H9 (cell line): Measurements from ENCODE around the gene MSLN. TPM values are rescaled to one million over a fixed set of nuclear protein-coding genes. Genes with fewer than 3 reads are reported as not detected.

Experiments used
- DNase-seq: peaks from one replicate; pipeline ENCODE4 v3.0.0-alpha.2; 2017
- H2AFZ ChIP-seq: one replicate; pipeline ENCODE4 v1.6.1; 2013; ENCODE audit warnings: mild to moderate bottlenecking, low read length, control low read depth, moderate library complexity
- H2AK5ac ChIP-seq: 2 replicates; pipeline ENCODE4 v1.6.1; 2013; ENCODE audit warnings: low read length, control low read depth, mixed read lengths; ENCODE audit not compliant: insufficient read length
- H2BK120ac ChIP-seq: one replicate; pipeline ENCODE4 v1.6.1; 2013; ENCODE audit warnings: low read depth, mild to moderate bottlenecking, low read length, control low read depth, inconsistent platforms; ENCODE audit not compliant: poor library complexity, severe bottlenecking
- H2BK12ac ChIP-seq: 2 replicates; pipeline ENCODE4 v1.6.1; 2013; ENCODE audit warnings: low read length, control low read depth, mixed read lengths, low read depth; ENCODE audit not compliant: insufficient read length
- H2BK15ac ChIP-seq: 2 replicates; pipeline ENCODE4 v1.6.1; 2013; ENCODE audit warnings: low read depth, low read length, control low read depth
- H2BK20ac ChIP-seq: one replicate; pipeline ENCODE4 v1.6.1; 2013; ENCODE audit warnings: low read depth, mild to moderate bottlenecking, low read length, control low read depth, inconsistent platforms; ENCODE audit not compliant: poor library complexity, severe bottlenecking
- H2BK5ac ChIP-seq: 2 replicates; pipeline ENCODE4 v1.6.1; 2013; ENCODE audit warnings: low read length, control low read depth, mixed read lengths; ENCODE audit not compliant: insufficient read length
- H3K14ac ChIP-seq: 2 replicates; pipeline ENCODE4 v1.6.1; 2013; ENCODE audit warnings: low read length, control low read depth; ENCODE audit not compliant: insufficient read depth
- H3K18ac ChIP-seq: 2 replicates; pipeline ENCODE4 v1.6.1; 2013; ENCODE audit warnings: low read depth, mild to moderate bottlenecking, mixed read lengths, low read length, control low read depth; ENCODE audit not compliant: insufficient read length
- H3K23ac ChIP-seq: 2 replicates; pipeline ENCODE4 v1.6.1; 2013; ENCODE audit warnings: low read length, control low read depth, mixed read lengths, low read depth; ENCODE audit not compliant: insufficient read length
- H3K23me2 ChIP-seq: 2 replicates; pipeline ENCODE4 v1.6.1; 2013; ENCODE audit warnings: low read depth, mild to moderate bottlenecking, mixed read lengths, low read length, control low read depth; ENCODE audit not compliant: insufficient read length, poor library complexity, severe bottlenecking
- H3K27ac ChIP-seq: 2 replicates; pipeline ENCODE4 v1.5.1; 2013; ENCODE audit warnings: low read length, control low read depth, mixed read lengths, low read depth; ENCODE audit not compliant: insufficient read length
- H3K27me3 ChIP-seq: 2 replicates; pipeline ENCODE4 v1.6.1; 2013; ENCODE audit warnings: low read length, control low read depth, inconsistent platforms; ENCODE audit not compliant: insufficient read depth
- H3K4ac ChIP-seq: 2 replicates; pipeline ENCODE4 v1.6.1; 2013; ENCODE audit warnings: low read depth, mild to moderate bottlenecking, control low read depth, inconsistent platforms, low read length, moderate library complexity
- H3K4me1 ChIP-seq: 2 replicates; pipeline ENCODE4 v1.6.1; 2013; ENCODE audit warnings: low read length, control low read depth, inconsistent platforms; ENCODE audit not compliant: insufficient read depth
- H3K4me2 ChIP-seq: 2 replicates; pipeline ENCODE4 v1.6.1; 2013; ENCODE audit warnings: low read length, control low read depth, mixed read lengths; ENCODE audit not compliant: insufficient read length, insufficient read depth
- H3K56ac ChIP-seq: 2 replicates; pipeline ENCODE4 v1.6.1; 2013; ENCODE audit warnings: low read depth, mild to moderate bottlenecking, mixed read lengths, low read length, control low read depth; ENCODE audit not compliant: insufficient read length
- H3K79me1 ChIP-seq: 2 replicates; pipeline ENCODE4 v1.6.1; 2013; ENCODE audit warnings: low read depth, mild to moderate bottlenecking, moderate library complexity, low read length, control low read depth, inconsistent platforms; ENCODE audit not compliant: insufficient read depth, poor library complexity, severe bottlenecking
- H3K79me2 ChIP-seq: 2 replicates; pipeline ENCODE4 v1.6.1; 2013; ENCODE audit warnings: low read length, control low read depth, inconsistent platforms; ENCODE audit not compliant: insufficient read depth
- H3K9ac ChIP-seq: 2 replicates; pipeline ENCODE4 v1.6.1; 2013; ENCODE audit warnings: low read length, control low read depth, mixed read lengths; ENCODE audit not compliant: insufficient read length; ENCODE audit errors: extremely low read depth
- H3K9me3 ChIP-seq: one replicate; pipeline ENCODE4 v1.6.1; 2013; ENCODE audit warnings: low read depth, low read length, inconsistent platforms; ENCODE audit not compliant: control insufficient read depth
- H3T11ph ChIP-seq: one replicate; pipeline ENCODE4 v1.6.1; 2013; ENCODE audit warnings: mild to moderate bottlenecking, low read length, control low read depth, inconsistent platforms
- H4K20me1 ChIP-seq: one replicate; pipeline ENCODE4 v1.6.1; 2013; ENCODE audit not compliant: control insufficient read depth, insufficient read length, insufficient read depth
- H4K5ac ChIP-seq: 2 replicates; pipeline ENCODE4 v1.6.1; 2013; ENCODE audit warnings: low read depth, mild to moderate bottlenecking, mixed read lengths, low read length, control low read depth; ENCODE audit not compliant: insufficient read length
- H4K8ac ChIP-seq: replicated peaks from 2 replicates; pipeline ENCODE4 v1.6.1; 2013; ENCODE audit warnings: low read length, control low read depth, mixed read lengths, low read depth; ENCODE audit not compliant: insufficient read length
- H4K91ac ChIP-seq: 2 replicates; pipeline ENCODE4 v1.6.1; 2013; ENCODE audit warnings: low read depth, mild to moderate bottlenecking, moderate library complexity, mixed read lengths, low read length, control low read depth; ENCODE audit not compliant: insufficient read length
- H3K27ac Mint-ChIP-seq, 3 experiments: 2 replicates in 2 of 3; 3 replicates in 1 of 3; pipeline ENCODE4 v1.8.0; 2020 to 2021; ENCODE audit warnings: mixed read lengths in 3 of 3, mild to moderate bottlenecking in 1 of 3, moderate library complexity in 1 of 3
- H3K27me3 Mint-ChIP-seq: 2 replicates; pipeline ENCODE4 v1.8.0; 2021; ENCODE audit warnings: low read depth, mild to moderate bottlenecking, moderate library complexity, mixed read lengths
- H3K36me3 Mint-ChIP-seq, 3 experiments: 2 replicates in 2 of 3; 3 replicates in 1 of 3; pipeline ENCODE4 v1.8.0; 2020 to 2021; ENCODE audit warnings: low read depth in 3 of 3, mixed read lengths in 3 of 3; ENCODE audit not compliant: insufficient read depth in 1 of 3
- H3K4me1 Mint-ChIP-seq, 2 experiments: 2 replicates each; pipeline ENCODE4 v1.8.0; 2020; ENCODE audit warnings: mixed read lengths in 2 of 2
- H3K4me3 Mint-ChIP-seq, 2 experiments: 2 replicates in 1 of 2; 3 replicates in 1 of 2; pipeline ENCODE4 v1.8.0; 2020 to 2021; ENCODE audit warnings: mild to moderate bottlenecking in 2 of 2, mixed read lengths in 2 of 2, moderate library complexity in 1 of 2
- H3K9me3 Mint-ChIP-seq, 2 experiments: 2 replicates in 1 of 2; 3 replicates in 1 of 2; pipeline ENCODE4 v1.8.0; 2020; ENCODE audit warnings: mild to moderate bottlenecking in 2 of 2, mixed read lengths in 2 of 2, moderate library complexity in 1 of 2
- CTCF ChIP-seq: fragments of 200-600 bp; sonication (generic); conservative IDR thresholded peaks from 3 replicates; pipeline ENCODE4 v1.8.0; 2021; ENCODE audit warnings: antibody characterized with exemption, mild to moderate bottlenecking
- WGBS: extraction: QIAGEN DNeasy Blood & Tissue Kit; methylation state at CpG from one replicate; pipeline ENCODE4 v1.1.7; 2013; ENCODE audit warnings: missing lambda C conversion rate, low lambda C conversion rate, mixed read lengths; ENCODE audit not compliant: insufficient read length; ENCODE audit errors: extremely low coverage; 5-methylcytosine and 5-hydroxymethylcytosine counted together
- total RNA-seq: library from RNA; stranded (reverse); gene quantifications from 2 replicates; pipeline ENCODE4 v1.2.1, GENCODE V29; 2021

The MSLN gene
- total RNA-seq, 1 experiment from 2014 or later, result 0.22 TPM

- no CpG with 5 or more reads among the region's 24 CpGs for WGBS
- no peaks in the 10 kb centered on the region for H3K79me2 ChIP-seq
Observed at GRCh38 chr16:722835-723633, 37.5 kb upstream of the MSLN start.

More at GRCh38 chr16:722835-723633, 37.5 kb upstream of the MSLN start:
- H4K8ac ChIP-seq, result no peak overlapping the region
- TF ChIP-seq CTCF, result no peak
- H3K27ac Mint-ChIP-seq, result no peak overlapping the region
- no peak overlapping the region for H3K56ac ChIP-seq
- no peak overlapping the region for H2BK12ac ChIP-seq
- no peak overlapping the region for H3K18ac ChIP-seq
- no peak overlapping the region for H4K5ac ChIP-seq
- peaks cover 8 to 18% of the 10 kb centered on the region in 2 experiments for H3K4me1 Mint-ChIP-seq
- H3K27me3 ChIP-seq, result no peaks in the 10 kb centered on the region
- no peak overlapping the region for H3K27ac ChIP-seq
- peaks cover 0 to 5% (median 3%) of the 10 kb centered on the region in 3 experiments; a peak in 1 of 7 replicates for H3K36me3 Mint-ChIP-seq
- no peaks in the 10 kb centered on the region for H3K4me1 ChIP-seq
- no peak overlapping the region for H3K4me3 Mint-ChIP-seq
- no peak overlapping the region for H2BK120ac ChIP-seq
- no peak overlapping the region for H3K23ac ChIP-seq
- no peaks in the 10 kb centered on the region for H4K20me1 ChIP-seq
- no peak overlapping the region for H3T11ph ChIP-seq
- H3K27me3 Mint-ChIP-seq, result peaks cover 27% of the 10 kb centered on the region
- no peak overlapping the region for H4K91ac ChIP-seq
- no peaks in the 10 kb centered on the region for H3K79me1 ChIP-seq
- H3K23me2 ChIP-seq, result peaks cover 9% of the 10 kb centered on the region
- H3K9ac ChIP-seq, result no peak overlapping the region
- no peaks in the 10 kb centered on the region for H3K9me3 ChIP-seq
- no peak overlapping the region for H2AK5ac ChIP-seq
- H3K4ac ChIP-seq, result no peak overlapping the region
- H3K14ac ChIP-seq, result no peak overlapping the region; the same call in 1 of the 2 replicates
- H2AFZ ChIP-seq, result no peak overlapping the region
- no peak overlapping the region for H2BK5ac ChIP-seq
- no peak overlapping the region for H3K4me2 ChIP-seq
- no peaks in the 10 kb centered on the region for H3K9me3 Mint-ChIP-seq
- no peak for DNase-seq
- H2BK15ac ChIP-seq, result no peak overlapping the region
- no peak overlapping the region for H2BK20ac ChIP-seq
